ENCODE results near the gene MTERF4. TPM values are rescaled to one million over a fixed set of nuclear protein-coding genes. Genes with fewer than 3 reads are reported as not detected.

Gene MTERF4
- polyA plus RNA-seq, 3 donors, result 15.5 to 37.4 (median 17.8) TPM

GRCh38 chr2:241149925-241150659, 48.0 kb upstream of the MTERF4 start, which contains the start of gene PPP1R7:
Gene PPP1R7, plus strand, starts transcription at chr2:241150467. Its CDS starts 29 bp downstream, at chr2:241150496.
- Histone ChIP-seq H3K27ac (ENCODE audit: low read depth in 1 of 2, low read length in 2 of 2) (peak within 1 kb of the TSS in 1 of 2 donors; percentile 74), H3K27me3 (ENCODE audit: control insufficient read depth in 2 of 2, insufficient read depth in 2 of 2, low read length in 2 of 2) (no peaks in the 10 kb centered on the region), H4K20me1 (ENCODE audit: insufficient read depth, low read length) (peaks cover 21% of the 10 kb centered on the region), H3K4me2 (replicated peaks; ENCODE audit: extremely low read depth, low read length, poor library complexity, severe bottlenecking) (peak within 1 kb of the TSS; percentile 100), H3K9ac (ENCODE audit: insufficient read depth, low read length, poor library complexity, severe bottlenecking) (peak within 1 kb of the TSS; percentile 80), H2AFZ (ENCODE audit: insufficient read depth, low read depth, low read length, poor library complexity, severe bottlenecking) (peak within 1 kb of the TSS; percentile 99), H3K79me2 (ENCODE audit: insufficient read depth, low read length) (peaks cover 33% of the 10 kb centered on the region), H3K9me3 (replicated peaks in 1 of 2; ENCODE audit: control insufficient read depth in 1 of 2, insufficient read depth in 1 of 2, low read length in 2 of 2) (no peaks in the 10 kb centered on the region), H3K4me3 (replicated peaks in 1 of 3; ENCODE audit: low read depth in 2 of 3, low read length in 3 of 3) (peak within 1 kb of the TSS; percentile 56 to 87 (median 83)), H3K4me1 (ENCODE audit: control insufficient read depth in 1 of 2, insufficient read depth in 2 of 2, low read length in 2 of 2) (peaks cover 12 to 27% of the 10 kb centered on the region in 2 donors), H3K36me3 (replicated peaks in 1 of 2; ENCODE audit: control insufficient read depth in 1 of 2, insufficient read depth in 2 of 2, low read length in 2 of 2) (peaks cover 6 to 22% of the 10 kb centered on the region in 2 donors)
- TF ChIP-seq CTCF (IDR thresholded peaks at IDR 0.05), result no peak
- H3K27ac Mint-ChIP-seq, result peak within 1 kb of the TSS; percentile 73 to 95 (median 85)
- peaks cover 24% of the 10 kb centered on the region for H3K4me1 Mint-ChIP-seq
- under 1% methylated on average over 73 of the region's 73 CpGs for WGBS (ENCODE audit: insufficient coverage)
- H3K9me3 Mint-ChIP-seq, result no peaks in the 10 kb centered on the region
- intact Hi-C loops (cut with micrococcal nuclease), result loop anchor here (2.0 to 10.0 kb wide), 4 partner anchors 155 to 359 kb away; partner anchors contain the start of genes FARP2 (in 2 of the 2), HDLBP (in 1 of the 2), SEPTIN2 (in 1 of the 2) and SNED1 (in 1 of the 2)
- H3K36me3 Mint-ChIP-seq, result peaks cover 16 to 20% of the 10 kb centered on the region in 2 donors
- peak within 1 kb of the TSS; percentile 98 to 99 for H3K4me3 Mint-ChIP-seq
- DNase-seq, result peak; percentile 89 to 92 (median 91)
- H3K27me3 Mint-ChIP-seq (ENCODE audit: low read depth in 3 of 3), result peaks cover 0 to 8% (median 2%) of the 10 kb centered on the region in 3 donors

DNA sequence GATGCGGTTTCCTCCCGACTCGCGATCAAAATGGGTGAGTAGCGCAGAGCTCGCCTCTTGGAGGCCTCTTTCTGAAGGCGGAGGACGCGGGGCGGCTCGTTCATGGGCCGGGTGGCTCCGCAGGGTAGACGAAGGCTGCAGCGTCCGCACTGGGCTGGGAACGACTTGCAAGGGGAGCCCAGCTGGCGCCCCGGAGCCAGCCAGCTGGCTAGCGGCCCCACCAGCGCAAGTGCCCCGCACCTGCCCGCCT, 47.5 kb upstream of the MTERF4 start:
- Histone ChIP-seq H3K4me3 (replicated peaks in 1 of 3; ENCODE audit: low read depth in 2 of 3, low read length in 3 of 3) (peak overlapping the region; percentile 56 to 87 (median 83)), H3K79me2 (ENCODE audit: insufficient read depth, low read length) (peaks cover 33% of the 10 kb centered on the region), H4K20me1 (ENCODE audit: insufficient read depth, low read length) (peaks cover 21% of the 10 kb centered on the region), H3K4me2 (replicated peaks; ENCODE audit: extremely low read depth, low read length, poor library complexity, severe bottlenecking) (peak overlapping the region; percentile 100), H3K4me1 (ENCODE audit: control insufficient read depth in 1 of 2, insufficient read depth in 2 of 2, low read length in 2 of 2) (peaks cover 12 to 27% of the 10 kb centered on the region in 2 donors), H3K27me3 (ENCODE audit: control insufficient read depth in 2 of 2, insufficient read depth in 2 of 2, low read length in 2 of 2) (no peaks in the 10 kb centered on the region), H3K27ac (ENCODE audit: low read depth in 1 of 2, low read length in 2 of 2) (no peak overlapping the region), H3K9ac (ENCODE audit: insufficient read depth, low read length, poor library complexity, severe bottlenecking) (peak overlapping the region; percentile 80), H3K36me3 (replicated peaks in 1 of 2; ENCODE audit: control insufficient read depth in 1 of 2, insufficient read depth in 2 of 2, low read length in 2 of 2) (peaks cover 1 to 18% of the 10 kb centered on the region in 2 donors), H2AFZ (ENCODE audit: insufficient read depth, low read depth, low read length, poor library complexity, severe bottlenecking) (peak overlapping the region; percentile 99), H3K9me3 (replicated peaks in 1 of 2; ENCODE audit: control insufficient read depth in 1 of 2, insufficient read depth in 1 of 2, low read length in 2 of 2) (no peaks in the 10 kb centered on the region)
- DNase-seq, result peak in 1 of 3 donors; percentile 3
- intact Hi-C loops (cut with micrococcal nuclease), result loop anchor here in 1 of 2 donors (5.0 kb wide), 1 partner anchor 208 kb away; the partner anchor contains the start of gene FARP2
- Mint-ChIP-seq H3K27me3 (ENCODE audit: low read depth in 3 of 3) (peaks cover 0 to 8% (median 2%) of the 10 kb centered on the region in 3 donors), H3K36me3 (peaks cover 11 to 18% of the 10 kb centered on the region in 2 donors), H3K27ac (peak overlapping the region in 3 of 7 donors; percentile 45 to 78 (median 73)), H3K4me3 (peak overlapping the region; percentile 98 to 99), H3K9me3 (no peaks in the 10 kb centered on the region), H3K4me1 (peaks cover 24% of the 10 kb centered on the region)
- WGBS (ENCODE audit: insufficient coverage), result 0% methylated on average over 18 of the region's 23 CpGs
- no peak for TF ChIP-seq CTCF (IDR thresholded peaks at IDR 0.05)
